ENCODE results near the gene TXLNA. TPM values are rescaled to one million over a fixed set of nuclear protein-coding genes. Genes with fewer than 3 reads are reported as not detected.

The TXLNA gene
- total RNA-seq, 1 donor from 2014 or later: 32.9 TPM

- DNase-seq (ENCODE audit: low read depth): no peak
- peak within 1 kb of the TSS; percentile 83 for H3K4me3 ChIP-seq (ENCODE audit: low read depth, low read length)
- TF ChIP-seq CTCF (conservative IDR thresholded peaks at IDR 0.05; ENCODE audit: low read depth, low read length): no peak
These were observed 20.9 kb downstream of the TXLNA start, which contains the start of gene CCDC28B for GRCh38 chr1:32200226-32201010. TSS of gene CCDC28B (plus strand) at chr1:32200595. CDS start at chr1:32201936, 1,341 bp downstream.

- DNase-seq (ENCODE audit: low read depth): no peak
- peak overlapping the region; percentile 83 for H3K4me3 ChIP-seq (ENCODE audit: low read depth, low read length)
- TF ChIP-seq CTCF (conservative IDR thresholded peaks at IDR 0.05; ENCODE audit: low read depth, low read length): no peak
These were observed 21.8 kb downstream of the TXLNA start for GRCh38 chr1:32201011-32201855.

- H3K4me3 ChIP-seq (ENCODE audit: low read depth, low read length): peak overlapping the region; percentile 65
- DNase-seq (ENCODE audit: low read depth): no peak
- no peak for TF ChIP-seq CTCF (conservative IDR thresholded peaks at IDR 0.05; ENCODE audit: low read depth, low read length)
These were observed 25.5 kb downstream of the TXLNA start for GRCh38 chr1:32204943-32205361.

- no peak for TF ChIP-seq CTCF (conservative IDR thresholded peaks at IDR 0.05; ENCODE audit: low read depth, low read length)
- peak within 1 kb of the TSS; percentile 65 for H3K4me3 ChIP-seq (ENCODE audit: low read depth, low read length)
- no peak for DNase-seq (ENCODE audit: low read depth)
These were observed 26.2 kb downstream of the TXLNA start, which contains the start of gene IQCC for GRCh38 chr1:32205401-32206370. TSS of gene IQCC (plus strand) at chr1:32205671. CDS start at chr1:32205682, 11 bp downstream.

- no peak for DNase-seq (ENCODE audit: low read depth)
- no peak overlapping the region for H3K4me3 ChIP-seq (ENCODE audit: low read depth, low read length)
- TF ChIP-seq CTCF (conservative IDR thresholded peaks at IDR 0.05; ENCODE audit: low read depth, low read length): no peak
These were observed 29.0 kb downstream of the TXLNA start for GRCh38 chr1:32208469-32208868.

- peak; percentile 40 for DNase-seq (ENCODE audit: low read depth)
- no peak for TF ChIP-seq CTCF (conservative IDR thresholded peaks at IDR 0.05; ENCODE audit: low read depth, low read length)
- H3K4me3 ChIP-seq (ENCODE audit: low read depth, low read length): no peak within 1 kb of the TSS
These were observed 29.4 kb downstream of the TXLNA start, which contains the start of gene DCDC2B for GRCh38 chr1:32208891-32209328. TSS of gene DCDC2B (plus strand) at chr1:32209089. CDS start at chr1:32209094, 5 bp downstream.

All from epithelial cell of proximal tubule (primary cell).